Right lobe of liver (tissue), 6 donors: ENCODE measurements around the gene PSMD5. TPM values are rescaled to one million over a fixed set of nuclear protein-coding genes. Genes with fewer than 3 reads are reported as not detected.

ENCODE experiments used
- ATAC-seq, 4 donors: fragments of 200-7000 bp; cut with Tn5 transposase; one replicate each; pipeline ENCODE4 v1.9.1; 2020; ENCODE audit warnings: mild to moderate bottlenecking in 4 of 4, moderate library complexity in 4 of 4
- DNase-seq, 3 donors: peaks; one replicate each; pipeline ENCODE4 v3.0.0-alpha.2; 2020
- H3K27ac ChIP-seq, 3 donors: fragments of 200-600 bp; one replicate each; pipeline ENCODE4 v1.8.0; 2022
- H3K27me3 ChIP-seq, 2 donors: fragments of 200-600 bp; one replicate each; pipeline ENCODE4 v1.8.0; 2022
- H3K36me3 ChIP-seq, 4 donors: fragments of 200-600 bp; sonication (generic) in 1 of 4; one replicate each; pipeline versions ENCODE4 v1.5.1 to v1.8.0; 2017 to 2022; ENCODE audit warnings: control low read depth in 1 of 4
- H3K4me1 ChIP-seq, 4 donors: fragments of 200-600 bp; sonication (generic) in 1 of 4; one replicate each; pipeline versions ENCODE4 v1.5.1 to v1.8.0; 2017 to 2022; ENCODE audit warnings: control low read depth in 1 of 4
- H3K4me3 ChIP-seq, 3 donors: fragments of 200-600 bp; one replicate each; pipeline ENCODE4 v1.8.0; 2022
- H3K9me3 ChIP-seq, 4 donors: fragments of 200-600 bp; sonication (generic) in 1 of 4; one replicate each; pipeline versions ENCODE4 v1.5.1 to v1.8.0; 2017 to 2022; ENCODE audit warnings: control low read depth in 1 of 4
- POLR2A ChIP-seq: fragments of 450-650 bp; IDR thresholded peaks from one replicate; pipeline ENCODE4 v1.6.1; 2017; ENCODE audit warnings: antibody characterized with exemption, mild to moderate bottlenecking
- WGBS: methylation state at CpG from one replicate; pipeline ENCODE4 v1.1.6; 2018; ENCODE audit warnings: low coverage, low lambda C conversion rate; ENCODE audit not compliant: insufficient coverage; ENCODE audit errors: missing lambda C conversion rate; 5-methylcytosine and 5-hydroxymethylcytosine counted together
- intact Hi-C, 2 donors: fragments of 100-400 bp; cut with DNase I; formaldehyde crosslinking; loops; one replicate each; pipeline versions ENCODE4 v1.11.2 to v1.14.1; 2022
- total RNA-seq, 6 experiments: library from RNA; depleted of rRNA in 2 of 6; stranded (reverse); fragments of >200 nt in 2 of 6; fragmentation: NEBNext Ultra II Directional in 3 of 6; extraction: Animal tissue kit (Norgen Biotek cat#: 25700) in 3 of 6; gene quantifications; one replicate each; pipeline versions ENCODE4 v1.1.0 to v1.2.4, GENCODE V29; 2016 to 2023
- TF ChIP-seq, protein P1 (sequence below), 4 donors: fragments of 200-600 bp in 3 of 4; fragments of 450-650 bp in 1 of 4; IDR thresholded peaks; one replicate each; pipeline versions ENCODE4 v1.5.1 to v1.8.0; 2016 to 2022; ENCODE audit warnings: antibody characterized with exemption in 4 of 4, mild to moderate bottlenecking in 2 of 4
- donor health status: DM: no; HTN: yes; CAD: no.
- donor health status: DM: no; HTN: no; CAD: no.
- donor health status: DM: no; HTN: no; CAD: no.
- donor health status: DM: no; HTN: yes; CAD: no.
- donor health status: DM: no; HTN: yes; CAD: no.

PSMD5 gene
- total RNA-seq, 6 experiments from 2014 or later, result 14.1 to 29.2 (median 21.5) TPM

- no peak for TF ChIP-seq POLR2A
- TF ChIP-seq, protein P1, sequence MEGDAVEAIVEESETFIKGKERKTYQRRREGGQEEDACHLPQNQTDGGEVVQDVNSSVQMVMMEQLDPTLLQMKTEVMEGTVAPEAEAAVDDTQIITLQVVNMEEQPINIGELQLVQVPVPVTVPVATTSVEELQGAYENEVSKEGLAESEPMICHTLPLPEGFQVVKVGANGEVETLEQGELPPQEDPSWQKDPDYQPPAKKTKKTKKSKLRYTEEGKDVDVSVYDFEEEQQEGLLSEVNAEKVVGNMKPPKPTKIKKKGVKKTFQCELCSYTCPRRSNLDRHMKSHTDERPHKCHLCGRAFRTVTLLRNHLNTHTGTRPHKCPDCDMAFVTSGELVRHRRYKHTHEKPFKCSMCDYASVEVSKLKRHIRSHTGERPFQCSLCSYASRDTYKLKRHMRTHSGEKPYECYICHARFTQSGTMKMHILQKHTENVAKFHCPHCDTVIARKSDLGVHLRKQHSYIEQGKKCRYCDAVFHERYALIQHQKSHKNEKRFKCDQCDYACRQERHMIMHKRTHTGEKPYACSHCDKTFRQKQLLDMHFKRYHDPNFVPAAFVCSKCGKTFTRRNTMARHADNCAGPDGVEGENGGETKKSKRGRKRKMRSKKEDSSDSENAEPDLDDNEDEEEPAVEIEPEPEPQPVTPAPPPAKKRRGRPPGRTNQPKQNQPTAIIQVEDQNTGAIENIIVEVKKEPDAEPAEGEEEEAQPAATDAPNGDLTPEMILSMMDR (IDR thresholded peaks at IDR 0.05), result no peak
- Histone ChIP-seq H3K4me3 (no peak overlapping the region), H3K4me1 (peaks cover 0 to 50% (median 22%) of the 10 kb centered on the region in 4 donors), H3K27me3 (no peaks in the 10 kb centered on the region), H3K9me3 (no peaks in the 10 kb centered on the region), H3K36me3 (peaks cover 0 to 5% (median 3%) of the 10 kb centered on the region in 4 donors), H3K27ac (peak overlapping the region in 2 of 3 donors; percentile 27 to 72)
- DNase-seq (no peak), ATAC-seq (peak in 3 of 4 donors; percentile 37 to 62 (median 45))
- intact Hi-C loops, result no loop called here
- 42% methylated on average over 2 of the region's 2 CpGs for WGBS
Measured at GRCh38 chr9:120783602-120784047, 59.1 kb downstream of the PSMD5 start.

DNA sequence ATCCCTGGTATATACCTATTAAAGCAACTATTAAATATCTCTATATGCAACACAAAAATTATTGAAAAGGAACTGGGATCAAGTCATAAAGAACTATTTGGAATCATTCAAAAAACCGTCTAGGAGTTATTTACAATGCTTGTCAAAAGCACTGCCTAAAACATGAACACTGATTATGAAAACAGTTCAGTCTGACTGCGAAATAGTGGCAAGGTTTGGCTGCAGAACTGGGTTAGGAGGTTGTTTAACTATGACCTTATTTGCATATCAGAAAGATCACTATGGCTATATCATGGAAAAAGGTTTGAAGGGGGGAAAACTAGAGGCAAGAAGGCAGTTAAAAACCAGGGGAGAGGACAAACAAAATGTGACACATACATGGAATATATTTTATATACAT lies 61.5 kb downstream of the PSMD5 start:
- H3K4me3 ChIP-seq, result no peak overlapping the region
- TF ChIP-seq POLR2A, result no peak
- TF ChIP-seq, protein P1 (IDR thresholded peaks at IDR 0.05), result no peak
- H3K4me1 ChIP-seq, result peaks cover 0 to 60% (median 25%) of the 10 kb centered on the region in 4 donors
- DNase-seq (peak in 1 of 3 donors; percentile 69), ATAC-seq (peak; percentile 67 to 82 (median 77))
- no peaks in the 10 kb centered on the region for H3K27me3 ChIP-seq
- 22% methylated on average over 2 of the region's 2 CpGs for WGBS
- H3K27ac ChIP-seq, result peak overlapping the region in 2 of 3 donors; percentile 59 to 88
- intact Hi-C loops, result no loop called here
- no peaks in the 10 kb centered on the region for H3K9me3 ChIP-seq
- H3K36me3 ChIP-seq, result peaks cover 0 to 14% (median 5%) of the 10 kb centered on the region in 4 donors

DNA sequence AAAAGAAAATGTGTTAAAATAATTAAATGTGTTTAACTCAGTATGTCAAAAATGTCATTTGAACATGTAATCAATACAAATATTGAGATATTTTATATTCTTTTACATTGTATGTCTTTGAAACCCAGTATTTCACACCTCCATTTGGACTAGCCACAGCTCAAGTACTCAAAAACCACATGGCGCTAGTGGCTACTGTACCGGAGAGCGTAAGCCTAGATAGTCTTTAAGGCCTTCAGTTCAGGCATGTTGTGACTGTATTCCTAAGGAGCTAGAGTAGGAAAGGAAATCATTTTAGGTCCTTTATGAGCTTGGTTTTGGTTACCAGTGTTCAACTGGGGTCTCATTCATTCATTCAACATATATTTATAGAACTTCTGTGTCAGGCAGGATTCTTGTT lies 62.4 kb downstream of the PSMD5 start:
- peaks cover 0 to 22% (median 4%) of the 10 kb centered on the region in 4 donors for H3K36me3 ChIP-seq
- intact Hi-C loops, result no loop called here
- ATAC-seq (no peak), DNase-seq (no peak)
- WGBS, result 79% methylated on average over 3 of the region's 3 CpGs
- TF ChIP-seq, protein P1 (IDR thresholded peaks at IDR 0.05), result no peak
- TF ChIP-seq POLR2A, result no peak
- H3K9me3 ChIP-seq, result no peaks in the 10 kb centered on the region
- H3K27me3 ChIP-seq, result no peaks in the 10 kb centered on the region
- H3K4me3 ChIP-seq, result no peak overlapping the region
- peak overlapping the region in 2 of 3 donors; percentile 59 to 88 for H3K27ac ChIP-seq
- peaks cover 0 to 60% (median 25%) of the 10 kb centered on the region in 4 donors for H3K4me1 ChIP-seq

- Histone ChIP-seq H3K4me1 (peaks cover 0 to 58% (median 25%) of the 10 kb centered on the region in 4 donors), H3K4me3 (peak overlapping the region in 1 of 3 donors; percentile 7), H3K27me3 (no peaks in the 10 kb centered on the region), H3K9me3 (no peaks in the 10 kb centered on the region), H3K27ac (peak overlapping the region in 2 of 3 donors; percentile 59 to 88), H3K36me3 (peaks cover 0 to 32% (median 2%) of the 10 kb centered on the region in 4 donors)
- intact Hi-C loops, result no loop called here
- no peak for ATAC-seq
- no peak for DNase-seq
- TF ChIP-seq, protein P1 (IDR thresholded peaks at IDR 0.05), result no peak
- no peak for TF ChIP-seq POLR2A
Measured at GRCh38 chr9:120779227-120779626, 63.5 kb downstream of the PSMD5 start.
